ENCODE data around the gene ROMO1. TPM values are rescaled to one million over a fixed set of nuclear protein-coding genes. Genes with fewer than 3 reads are reported as not detected.

ROMO1 gene
- total and polyA plus RNA-seq, 2 of the 8 experiments (the other 6 are each of a cell fraction or from before 2014, with no cell fraction given): 164 to 702 TPM

DNA sequence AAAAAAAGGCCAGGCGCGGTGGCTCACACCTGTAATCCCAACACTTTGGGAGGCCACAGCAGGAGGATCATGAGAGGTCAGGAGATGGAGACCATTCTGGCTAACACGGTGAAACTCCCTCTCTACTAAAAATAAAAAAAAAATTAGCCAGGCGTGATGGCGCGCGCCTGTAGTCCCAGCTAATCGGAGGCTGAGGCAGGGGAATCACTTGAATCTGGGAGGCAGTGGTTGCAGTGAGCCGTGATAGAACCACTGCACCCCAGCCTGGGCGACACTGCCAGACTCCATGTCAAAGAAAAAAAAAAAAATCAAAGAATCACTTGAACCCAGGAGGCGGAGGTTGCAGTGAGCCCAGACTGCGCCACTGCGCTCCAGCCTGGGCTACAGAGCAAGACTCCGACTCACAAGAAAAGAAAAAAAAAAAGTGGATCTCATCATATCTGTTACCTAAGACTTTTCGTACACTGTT lies 38.7 kb downstream of the ROMO1 start:
- Histone ChIP-seq H4K5ac (ENCODE audit: insufficient read length, low read depth, low read length) (no peak overlapping the region), H3K27me3 (replicated peaks in 1 of 4; ENCODE audit: control insufficient read depth in 3 of 4, extremely low read depth in 1 of 4, insufficient read depth in 3 of 4, low read length in 3 of 4) (no peaks in the 10 kb centered on the region), H3K14ac (ENCODE audit: insufficient read length) (no peak overlapping the region), H2BK120ac (replicated peaks; ENCODE audit: low read depth, low read length) (no peak overlapping the region), H3K4me2 (ENCODE audit: insufficient read depth in 1 of 2, low read depth in 2 of 2, low read length in 2 of 2) (no peak overlapping the region), H3K9ac (replicated peaks in 1 of 4; ENCODE audit: extremely low read depth in 1 of 4, low read depth in 3 of 4, low read length in 3 of 4) (no peak overlapping the region), H4K91ac (replicated peaks; ENCODE audit: insufficient read length, low read length) (no peak overlapping the region), H3K9me3 (ENCODE audit: insufficient read depth in 2 of 2, low read depth in 1 of 2, low read length in 1 of 2) (no peaks in the 10 kb centered on the region), H3K36me3 (ENCODE audit: control insufficient read depth in 2 of 4, insufficient read depth in 4 of 4, low read length in 3 of 4) (peaks cover 36 to 79% (median 70%) of the 10 kb centered on the region in 4 experiments), H3K79me1 (ENCODE audit: low read depth, low read length) (no peaks in the 10 kb centered on the region), H2BK5ac (ENCODE audit: low read depth, low read length) (no peak overlapping the region), H3K23me2 (ENCODE audit: low read depth, low read length) (0 out of 2 replicates have a peak, but pooled peaks cover 2% of the 10 kb centered on the region), H3K4me3 (ENCODE audit: extremely low read depth in 1 of 4, insufficient read depth in 2 of 4, low read depth in 3 of 4, low read length in 4 of 4) (no peak overlapping the region), H3K18ac (ENCODE audit: extremely low read depth, low read length) (no peak overlapping the region), H3K56ac (replicated peaks; ENCODE audit: insufficient read length, low read depth, low read length) (no peak overlapping the region), H3K4ac (replicated peaks; ENCODE audit: insufficient read length, low read depth, low read length) (no peak overlapping the region), H4K8ac (ENCODE audit: extremely low read depth, insufficient read depth, low read length) (peak overlapping the region; percentile 71; the same call in 1 of the 2 replicates), H3K4me1 (replicated peaks in 1 of 4; ENCODE audit: control insufficient read depth in 3 of 4, insufficient read depth in 4 of 4, low read length in 3 of 4) (peaks cover 0 to 4% (median 0%) of the 10 kb centered on the region in 4 experiments; a peak in 2 of 7 replicates), H2BK12ac (ENCODE audit: low read depth, low read length) (no peak overlapping the region), H2AFZ (ENCODE audit: low read length) (no peak overlapping the region), H3K23ac (ENCODE audit: insufficient read length) (no peak overlapping the region), H4K20me1 (replicated peaks in 1 of 2; ENCODE audit: control insufficient read depth in 1 of 2, insufficient read depth in 2 of 2, low read length in 2 of 2) (peaks cover 25 to 29% of the 10 kb centered on the region in 2 experiments), H3K79me2 (ENCODE audit: control insufficient read depth in 1 of 2, insufficient read depth in 2 of 2, low read length in 2 of 2) (peaks cover 34 to 90% of the 10 kb centered on the region in 2 experiments), H2BK20ac (ENCODE audit: low read length) (no peak overlapping the region), H3K27ac (ENCODE audit: low read depth, low read length) (no peak overlapping the region), H2AK5ac (ENCODE audit: low read depth, low read length) (no peak overlapping the region), H2BK15ac (ENCODE audit: low read length) (no peak overlapping the region)
- FAIRE-seq (no peak), DNase-seq (ENCODE audit: low read depth in 1 of 2, low spot score in 2 of 2) (no peak)
- POLR2A ChIA-PET (ENCODE audit: partially characterized antibody): interaction anchor here (0.6 to 45.3 kb wide), 11 partner anchors 8 to 853 kb away, joined by 3 to 2341 read pairs (median 11); partner anchors contain the start of genes CPNE1, NFS1, PHF20 and RBM12
- no peak for TF ChIP-seq JUND (IDR thresholded peaks at IDR 0.05; ENCODE audit: low read length)
- TF ChIP-seq TEAD4 (IDR thresholded peaks at IDR 0.05; ENCODE audit: low read depth, low read length): no peak
- no peak for TF ChIP-seq SP1 (IDR thresholded peaks at IDR 0.05; ENCODE audit: low read depth, low read length)
- TF ChIP-seq SIRT6 (IDR thresholded peaks at IDR 0.05; ENCODE audit: low read length): no peak
- no peak for TF ChIP-seq NANOG (IDR thresholded peaks at IDR 0.05; ENCODE audit: insufficient read depth, low read depth, low read length, poor library complexity, severe bottlenecking)
- TF ChIP-seq GTF2F1 (IDR thresholded peaks at IDR 0.05; ENCODE audit: borderline replicate concordance, low read depth, low read length): no peak
- no peak for TF ChIP-seq HDAC2 (IDR thresholded peaks at IDR 0.05; ENCODE audit: borderline replicate concordance in 1 of 2, low read depth in 2 of 2, low read length in 2 of 2)
- TF ChIP-seq TBP (IDR thresholded peaks at IDR 0.05; ENCODE audit: low read depth, low read length): no peak
- CTCF ChIA-PET (ENCODE audit: partially characterized antibody): interaction anchor here (0.6 kb wide), 1 partner anchor 137 kb away, joined by 4 read pairs; no protein-coding TSS in a partner anchor
- 97% methylated on average over 13 of the region's 15 CpGs; no CpG with 5 or more reads in 1 of the 2 experiments for WGBS, 2 experiments (ENCODE audit: extremely low coverage in 1 of 2, insufficient coverage in 1 of 2, insufficient read length in 1 of 2, insufficient replicate concordance in 2 of 2, low coverage in 1 of 2, low lambda C conversion rate in 2 of 2, missing lambda C conversion rate in 1 of 2)
